ENCODE results near the gene LIAS.

The LIAS gene

GRCh38 chr4:39441593-39441992 is 17.3 kb upstream of the LIAS start:
- Histone ChIP-seq H3K4me1 (ENCODE audit: control insufficient read depth, insufficient read depth, low read length) (peaks cover 7% of the 10 kb centered on the region), H3K36me3 (ENCODE audit: control insufficient read depth, insufficient read depth, low read length) (no peaks in the 10 kb centered on the region), H3K9ac (ENCODE audit: low read length) (no peak overlapping the region), H3K9me3 (ENCODE audit: control insufficient read depth, low read length) (no peaks in the 10 kb centered on the region), H3K27me3 (ENCODE audit: control insufficient read depth, insufficient read depth, low read length) (no peaks in the 10 kb centered on the region), H3K4me3 (ENCODE audit: low read length) (no peak overlapping the region)

- H3K4me3 ChIP-seq (ENCODE audit: low read length) = no peak overlapping the region
- no peak overlapping the region for H3K9ac ChIP-seq (ENCODE audit: low read length)
- H3K36me3 ChIP-seq (ENCODE audit: control insufficient read depth, insufficient read depth, low read length) = no peaks in the 10 kb centered on the region
- H3K27me3 ChIP-seq (ENCODE audit: control insufficient read depth, insufficient read depth, low read length) = no peaks in the 10 kb centered on the region
- no peaks in the 10 kb centered on the region for H3K9me3 ChIP-seq (ENCODE audit: control insufficient read depth, low read length)
- peaks cover 19% of the 10 kb centered on the region for H3K4me1 ChIP-seq (ENCODE audit: control insufficient read depth, insufficient read depth, low read length)
Observed at GRCh38 chr4:39442998-39443397, 15.9 kb upstream of the LIAS start.

- no peaks in the 10 kb centered on the region for H3K27me3 ChIP-seq (ENCODE audit: control insufficient read depth, insufficient read depth, low read length)
- H3K36me3 ChIP-seq (ENCODE audit: control insufficient read depth, insufficient read depth, low read length) = no peaks in the 10 kb centered on the region
- no peak overlapping the region for H3K9ac ChIP-seq (ENCODE audit: low read length)
- no peaks in the 10 kb centered on the region for H3K9me3 ChIP-seq (ENCODE audit: control insufficient read depth, low read length)
- peaks cover 19% of the 10 kb centered on the region for H3K4me1 ChIP-seq (ENCODE audit: control insufficient read depth, insufficient read depth, low read length)
- no peak overlapping the region for H3K4me3 ChIP-seq (ENCODE audit: low read length)
Observed at GRCh38 chr4:39446483-39446841, 12.4 kb upstream of the LIAS start.

- Histone ChIP-seq H3K36me3 (ENCODE audit: control insufficient read depth, insufficient read depth, low read length) (no peaks in the 10 kb centered on the region), H3K9me3 (ENCODE audit: control insufficient read depth, low read length) (no peaks in the 10 kb centered on the region), H3K4me1 (ENCODE audit: control insufficient read depth, insufficient read depth, low read length) (peaks cover 19% of the 10 kb centered on the region), H3K9ac (ENCODE audit: low read length) (peak overlapping the region; percentile 72), H3K4me3 (ENCODE audit: low read length) (peak overlapping the region; percentile 49), H3K27me3 (ENCODE audit: control insufficient read depth, insufficient read depth, low read length) (no peaks in the 10 kb centered on the region)
Observed at GRCh38 chr4:39446842-39447573, 11.8 kb upstream of the LIAS start.

GRCh38 chr4:39450618-39451017 is 8.2 kb upstream of the LIAS start:
- Histone ChIP-seq H3K4me3 (ENCODE audit: low read length) (no peak overlapping the region), H3K27me3 (ENCODE audit: control insufficient read depth, insufficient read depth, low read length) (no peaks in the 10 kb centered on the region), H3K36me3 (ENCODE audit: control insufficient read depth, insufficient read depth, low read length) (no peaks in the 10 kb centered on the region), H3K9ac (ENCODE audit: low read length) (no peak overlapping the region), H3K4me1 (ENCODE audit: control insufficient read depth, insufficient read depth, low read length) (peaks cover 19% of the 10 kb centered on the region), H3K9me3 (ENCODE audit: control insufficient read depth, low read length) (no peaks in the 10 kb centered on the region)

- Histone ChIP-seq H3K4me1 (ENCODE audit: control insufficient read depth, insufficient read depth, low read length) (peaks cover 14% of the 10 kb centered on the region), H3K4me3 (ENCODE audit: low read length) (no peak overlapping the region), H3K36me3 (ENCODE audit: control insufficient read depth, insufficient read depth, low read length) (peaks cover under 1% of the 10 kb centered on the region), H3K27me3 (ENCODE audit: control insufficient read depth, insufficient read depth, low read length) (no peaks in the 10 kb centered on the region), H3K9ac (ENCODE audit: low read length) (no peak overlapping the region), H3K9me3 (ENCODE audit: control insufficient read depth, low read length) (no peaks in the 10 kb centered on the region)
Observed at GRCh38 chr4:39451423-39452023, 7.3 kb upstream of the LIAS start.

- no peaks in the 10 kb centered on the region for H3K9me3 ChIP-seq (ENCODE audit: control insufficient read depth, low read length)
- no peak overlapping the region for H3K4me3 ChIP-seq (ENCODE audit: low read length)
- no peak overlapping the region for H3K9ac ChIP-seq (ENCODE audit: low read length)
- H3K27me3 ChIP-seq (ENCODE audit: control insufficient read depth, insufficient read depth, low read length) = no peaks in the 10 kb centered on the region
- peaks cover 15% of the 10 kb centered on the region for H3K4me1 ChIP-seq (ENCODE audit: control insufficient read depth, insufficient read depth, low read length)
- peaks cover 4% of the 10 kb centered on the region for H3K36me3 ChIP-seq (ENCODE audit: control insufficient read depth, insufficient read depth, low read length)
Observed at GRCh38 chr4:39452153-39452859, 6.5 kb upstream of the LIAS start.

- no peaks in the 10 kb centered on the region for H3K27me3 ChIP-seq (ENCODE audit: control insufficient read depth, insufficient read depth, low read length)
- H3K9ac ChIP-seq (ENCODE audit: low read length) = no peak overlapping the region
- no peaks in the 10 kb centered on the region for H3K9me3 ChIP-seq (ENCODE audit: control insufficient read depth, low read length)
- no peak overlapping the region for H3K4me3 ChIP-seq (ENCODE audit: low read length)
- peaks cover 14% of the 10 kb centered on the region for H3K4me1 ChIP-seq (ENCODE audit: control insufficient read depth, insufficient read depth, low read length)
- peaks cover 11% of the 10 kb centered on the region for H3K36me3 ChIP-seq (ENCODE audit: control insufficient read depth, insufficient read depth, low read length)
Observed at GRCh38 chr4:39452860-39453587, 5.8 kb upstream of the LIAS start.

GRCh38 chr4:39453738-39454137 is 5.1 kb upstream of the LIAS start:
- Histone ChIP-seq H3K4me1 (ENCODE audit: control insufficient read depth, insufficient read depth, low read length) (peaks cover 14% of the 10 kb centered on the region), H3K9ac (ENCODE audit: low read length) (no peak overlapping the region), H3K9me3 (ENCODE audit: control insufficient read depth, low read length) (no peaks in the 10 kb centered on the region), H3K4me3 (ENCODE audit: low read length) (no peak overlapping the region), H3K36me3 (ENCODE audit: control insufficient read depth, insufficient read depth, low read length) (peaks cover 11% of the 10 kb centered on the region), H3K27me3 (ENCODE audit: control insufficient read depth, insufficient read depth, low read length) (no peaks in the 10 kb centered on the region)

- H3K4me1 ChIP-seq (ENCODE audit: control insufficient read depth, insufficient read depth, low read length) = peaks cover 14% of the 10 kb centered on the region
- H3K4me3 ChIP-seq (ENCODE audit: low read length) = no peak overlapping the region
- no peak overlapping the region for H3K9ac ChIP-seq (ENCODE audit: low read length)
- H3K9me3 ChIP-seq (ENCODE audit: control insufficient read depth, low read length) = no peaks in the 10 kb centered on the region
- H3K27me3 ChIP-seq (ENCODE audit: control insufficient read depth, insufficient read depth, low read length) = no peaks in the 10 kb centered on the region
- peaks cover 11% of the 10 kb centered on the region for H3K36me3 ChIP-seq (ENCODE audit: control insufficient read depth, insufficient read depth, low read length)
Observed at GRCh38 chr4:39455486-39455885, 3.4 kb upstream of the LIAS start.

- peak overlapping the region; percentile 86 for H3K4me3 ChIP-seq (ENCODE audit: low read length)
- H3K9me3 ChIP-seq (ENCODE audit: control insufficient read depth, low read length) = no peaks in the 10 kb centered on the region
- H3K9ac ChIP-seq (ENCODE audit: low read length) = peak overlapping the region; percentile 96
- H3K36me3 ChIP-seq (ENCODE audit: control insufficient read depth, insufficient read depth, low read length) = peaks cover 11% of the 10 kb centered on the region
- peaks cover 14% of the 10 kb centered on the region for H3K4me1 ChIP-seq (ENCODE audit: control insufficient read depth, insufficient read depth, low read length)
- H3K27me3 ChIP-seq (ENCODE audit: control insufficient read depth, insufficient read depth, low read length) = no peaks in the 10 kb centered on the region
Observed at GRCh38 chr4:39456946-39457763, 1.7 kb upstream of the LIAS start.

Measured in mucosa of stomach (tissue), 1 donor.